Purkinje cell (primary cell): ENCODE data around the gene ETDB. TPM values are rescaled to one million over a fixed set of nuclear protein-coding genes. Genes with fewer than 3 reads are reported as not detected.

ENCODE experiments used
- polyA plus RNA-seq: library from polyadenylated mRNA; unstranded; fragments of >200 nt; fragmentation: Nextera tagmentation; gene quantifications from 2 replicates; pipeline ENCODE4 v1.2.1, GENCODE V29; 2014

ETDB gene
- polyA plus RNA-seq = not detected in 2 replicates

GRCh38 chrX:135120056-135120576, at the start of gene ETDB:
ETDB (minus strand) TSS chrX:135120526; CDS start chrX:135119261, 1,265 bp downstream.

Other genes with a start within 250 kb of the ETDB start
- gene MOSPD1, start 205.3 kb downstream of the ETDB start, polyA plus RNA-seq = 7.7 and 12.3 TPM in 2 replicates
- gene SMIM10, start 129.5 kb downstream of the ETDB start, polyA plus RNA-seq = 1.2 TPM in 1 of 2 replicates, not detected in the other
- 3.0 and 5.2 TPM in 2 replicates for gene RTL8B, start 98.0 kb downstream of the ETDB start, polyA plus RNA-seq
- 108 and 139 TPM in 2 replicates for gene RTL8C, start 88.2 kb downstream of the ETDB start, polyA plus RNA-seq
- 31.0 and 44.4 TPM in 2 replicates for gene RTL8A, start 68.4 kb downstream of the ETDB start, polyA plus RNA-seq
- gene SMIM10L2B, start 21.8 kb downstream of the ETDB start, polyA plus RNA-seq = 2.4 TPM in 1 of 2 replicates, not detected in the other
- 0.22 TPM in 1 of 2 replicates, not detected in the other for gene CT55, start 50.9 kb upstream of the ETDB start, polyA plus RNA-seq
- gene ETDA, start 131.5 kb upstream of the ETDB start, polyA plus RNA-seq = not detected in 2 replicates
- not detected in 2 replicates for gene ETDC, start 189.0 kb upstream of the ETDB start, polyA plus RNA-seq
- gene ZNF75D, start 223.6 kb upstream of the ETDB start, polyA plus RNA-seq = 1.5 and 3.4 TPM in 2 replicates
- gene ZNF449, start 224.3 kb upstream of the ETDB start, polyA plus RNA-seq = 4.0 and 4.7 TPM in 2 replicates